Endothelial cell of umbilical vein (primary cell): Measurements from ENCODE around the gene PHACTR1. TPM values are rescaled to one million over a fixed set of nuclear protein-coding genes. Genes with fewer than 3 reads are reported as not detected.

Experiments used
- BruUV-seq: library from RNA; stranded (reverse); fragments of 400-500 nt; replicated peaks from 2 replicates; lab custom pipeline; 2021; lab: Mats Ljungman, UMichigan
- CTCF ChIA-PET: fragments of 300-600, 350-600 bp; sonication (Branson Sonifier 250); formaldehyde crosslinking; loops from one replicate; lab custom pipeline; 2021; ENCODE audit warnings: antibody characterized with exemption, inconsistent platforms; lab: Charles Lee
- POLR2A ChIA-PET: fragments of 300-600, 350-600 bp; sonication (Branson Sonifier 250); formaldehyde crosslinking; loops from one replicate; lab custom pipeline; 2021; ENCODE audit warnings: antibody characterized with exemption, inconsistent platforms; lab: Charles Lee
- DNase-seq: peaks from one replicate; pipeline ENCODE4 v3.0.0-alpha.2; 2011; ENCODE audit warnings: low read depth, low spot score
- FAIRE-seq: peaks from 2 replicates; lab custom pipeline; 2011; peaks lifted over from hg19 to GRCh38; lab: Jason Lieb, UNC
- H2AFZ ChIP-seq: 2 replicates; pipeline ENCODE4 v1.6.0; 2012; ENCODE audit warnings: low read depth, low read length, control low read depth, inconsistent platforms
- H3K27ac ChIP-seq: 2 replicates; pipeline ENCODE4 v1.5.1; 2011; ENCODE audit warnings: low read depth, mild to moderate bottlenecking, control low read depth, low read length, moderate library complexity; ENCODE audit not compliant: insufficient read depth
- H3K27me3 ChIP-seq, 2 experiments: 2 replicates each; pipeline versions ENCODE4 v1.6.0 to v1.6.1; 2011; ENCODE audit warnings: low read length in 2 of 2, mixed read lengths in 1 of 2; ENCODE audit not compliant: control insufficient read depth in 2 of 2, insufficient read depth in 2 of 2
- H3K36me3 ChIP-seq, 2 experiments: 2 replicates in 1 of 2; 3 replicates in 1 of 2; pipeline ENCODE4 v1.5.1; 2011; ENCODE audit warnings: low read length in 2 of 2, mild to moderate bottlenecking in 1 of 2, moderate library complexity in 1 of 2; ENCODE audit not compliant: control insufficient read depth in 2 of 2, insufficient read depth in 2 of 2; ENCODE audit errors: extremely low read depth in 1 of 2
- H3K4me1 ChIP-seq: 3 replicates; pipeline ENCODE4 v1.5.1; 2011; ENCODE audit warnings: mild to moderate bottlenecking, low read length; ENCODE audit not compliant: control insufficient read depth, insufficient read depth; ENCODE audit errors: extremely low read depth
- H3K4me2 ChIP-seq: 2 replicates; pipeline ENCODE4 v1.6.1; 2011; ENCODE audit warnings: low read length, control low read depth, mixed read lengths; ENCODE audit not compliant: insufficient read depth
- H3K4me3 ChIP-seq, 3 experiments: fragments of 200-600 bp in 1 of 3; sonication (generic), shearing (Covaris generic) in 1 of 3; replicated peaks in 1 of 3; 2 replicates each; pipeline ENCODE4 v1.5.1; 2011 to 2016; ENCODE audit warnings: control low read depth in 3 of 3, low read length in 3 of 3, mild to moderate bottlenecking in 2 of 3, inconsistent platforms in 1 of 3, low read depth in 1 of 3, moderate library complexity in 1 of 3; ENCODE audit not compliant: insufficient read depth in 1 of 3
- H3K79me2 ChIP-seq: 2 replicates; pipeline ENCODE4 v1.6.0; 2012; ENCODE audit warnings: low read length, inconsistent platforms; ENCODE audit not compliant: control insufficient read depth, insufficient read depth
- H3K9ac ChIP-seq: replicated peaks from 2 replicates; pipeline ENCODE3; 2011; ENCODE audit warnings: low read length, control low read depth; ENCODE audit not compliant: insufficient read depth; ENCODE audit errors: extremely low read depth
- H3K9me1 ChIP-seq: replicated peaks from 3 replicates; pipeline ENCODE4 v1.6.0; 2011; ENCODE audit warnings: mild to moderate bottlenecking, low read length; ENCODE audit not compliant: control insufficient read depth, insufficient read depth; ENCODE audit errors: extremely low read depth
- H3K9me3 ChIP-seq: replicated peaks from 2 replicates; pipeline ENCODE4 v1.5.1; 2012; ENCODE audit warnings: low read length, inconsistent platforms; ENCODE audit not compliant: control insufficient read depth, insufficient read depth
- H4K20me1 ChIP-seq: replicated peaks from 2 replicates; pipeline ENCODE3; 2011; ENCODE audit warnings: mild to moderate bottlenecking, low read length; ENCODE audit not compliant: control insufficient read depth, insufficient read depth; ENCODE audit errors: extremely low read depth
- EZH2 ChIP-seq: IDR thresholded peaks from 2 replicates; pipeline ENCODE4 v1.6.1; 2012; ENCODE audit warnings: borderline replicate concordance, low read depth, mild to moderate bottlenecking, moderate library complexity, low read length, inconsistent platforms; ENCODE audit not compliant: severe bottlenecking
- FOS ChIP-seq: IDR thresholded peaks from 2 replicates; pipeline ENCODE4 v1.6.1; 2011; ENCODE audit warnings: mild to moderate bottlenecking, low read length, moderate library complexity, borderline replicate concordance; ENCODE audit not compliant: insufficient read depth
- GATA2 ChIP-seq: IDR thresholded peaks from 2 replicates; pipeline ENCODE4 v1.7.0; 2011; ENCODE audit warnings: low read depth, mild to moderate bottlenecking, moderate library complexity, mixed read lengths, low read length; ENCODE audit not compliant: insufficient read length, insufficient read depth
- JUN ChIP-seq: IDR thresholded peaks from 2 replicates; pipeline ENCODE4 v1.6.1; 2011; ENCODE audit warnings: borderline replicate concordance, low read depth; ENCODE audit not compliant: insufficient read length, insufficient read depth
- MYC ChIP-seq: IDR thresholded peaks from one replicate; pipeline ENCODE4 v1.6.1; 2011; ENCODE audit warnings: mild to moderate bottlenecking, low read depth, low read length
- POLR2A ChIP-seq: IDR thresholded peaks from 2 replicates; pipeline ENCODE4 v1.6.1; 2012; ENCODE audit warnings: low read depth, mild to moderate bottlenecking, control low read depth, low read length
- POLR2AphosphoS5 ChIP-seq: IDR thresholded peaks from 2 replicates; pipeline ENCODE4 v1.6.1; 2012; ENCODE audit warnings: low read depth, mild to moderate bottlenecking, control low read depth, low read length, moderate library complexity; ENCODE audit not compliant: insufficient read depth
- dilution Hi-C: fragments of 300-500 bp; cut with MboI; formaldehyde crosslinking; loops from one replicate; pipeline ENCODE4 v1.15.0; 2019; ENCODE audit warnings: low sequenced_read_pairs; ENCODE audit not compliant: extremely low pct_ligation_motif_present
- intact Hi-C: fragments of 100-400 bp; cut with micrococcal nuclease; formaldehyde crosslinking; loops from one replicate; pipeline ENCODE4 v1.10.0; 2022
- polyA plus RNA-seq, 4 experiments: library from polyadenylated mRNA; depleted of rRNA in 3 of 4; stranded (reverse) in 3 of 4; unstranded in 1 of 4; fragments of >200 nt; gene quantifications; 2 replicates each; pipeline versions ENCODE4 v1.2.1 to v1.2.3, GENCODE V29; 2011 to 2012; ENCODE audit warnings: missing spikeins in 1 of 4
- total RNA-seq: library from RNA; stranded (reverse); gene quantifications from 2 replicates; pipeline ENCODE4 v1.2.3, GENCODE V29; 2021
- TF ChIP-seq, protein P1 (sequence below), 2 donors: IDR thresholded peaks; 1 replicate in 1 of 2; 2 replicates in 1 of 2; pipeline ENCODE4 v1.5.1; 2011; ENCODE audit warnings: low read length in 2 of 2, mild to moderate bottlenecking in 2 of 2, moderate library complexity in 2 of 2, control low read depth in 1 of 2, inconsistent platforms in 1 of 2, low read depth in 1 of 2; ENCODE audit not compliant: insufficient read depth in 1 of 2; ENCODE audit errors: extremely low read depth in 1 of 2
- TF ChIP-seq, protein P2 (sequence below): IDR thresholded peaks from 2 replicates; pipeline ENCODE4 v1.6.1; 2011; ENCODE audit not compliant: insufficient read depth, insufficient read length

The PHACTR1 gene
- total and polyA plus RNA-seq, 2 donors (not counting 3 experiments of a cell fraction or from before 2014, with no cell fraction given) = 2.4 to 23.2 TPM

DNA sequence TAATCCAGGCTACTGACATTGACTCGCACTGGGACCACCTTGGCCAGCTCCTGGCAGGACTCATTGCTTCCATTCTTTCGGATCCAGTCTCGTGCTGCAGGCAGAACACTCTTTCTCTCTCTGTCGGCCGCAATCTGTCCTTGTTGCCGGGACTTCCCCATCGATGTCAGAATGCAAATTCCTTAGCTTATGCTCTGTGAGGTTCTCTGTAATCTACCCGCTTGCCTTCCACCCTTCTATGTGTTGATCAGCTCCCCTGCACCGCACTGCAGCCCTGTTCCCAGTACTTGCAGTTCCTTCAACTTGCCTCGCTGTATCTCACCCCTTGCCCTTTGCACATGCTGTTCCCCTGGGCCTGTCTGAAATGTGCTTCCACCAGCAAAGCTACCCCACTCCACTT is 182.0 kb downstream of the PHACTR1 start:
- no peaks in the 10 kb centered on the region for H3K9me3 ChIP-seq
- FAIRE-seq = no peak
- no TSS peak for BruUV-seq
- ChIA-PET POLR2A (no interaction called here), CTCF (no interaction called here)
- no peaks in the 10 kb centered on the region for H3K79me2 ChIP-seq
- dilution Hi-C loops (no loop called here), intact Hi-C loops (loop anchor here (10.0 kb wide), 1 partner anchor 364 kb away; no protein-coding TSS in a partner anchor)
- no peak overlapping the region for H3K4me3 ChIP-seq
- H3K27ac ChIP-seq = no peak overlapping the region
- TF ChIP-seq POLR2AphosphoS5 = no peak
- TF ChIP-seq GATA2 = no peak
- TF ChIP-seq EZH2 = no peak
- no peak for TF ChIP-seq JUN
- no peak for TF ChIP-seq MYC
- TF ChIP-seq, protein P1, sequence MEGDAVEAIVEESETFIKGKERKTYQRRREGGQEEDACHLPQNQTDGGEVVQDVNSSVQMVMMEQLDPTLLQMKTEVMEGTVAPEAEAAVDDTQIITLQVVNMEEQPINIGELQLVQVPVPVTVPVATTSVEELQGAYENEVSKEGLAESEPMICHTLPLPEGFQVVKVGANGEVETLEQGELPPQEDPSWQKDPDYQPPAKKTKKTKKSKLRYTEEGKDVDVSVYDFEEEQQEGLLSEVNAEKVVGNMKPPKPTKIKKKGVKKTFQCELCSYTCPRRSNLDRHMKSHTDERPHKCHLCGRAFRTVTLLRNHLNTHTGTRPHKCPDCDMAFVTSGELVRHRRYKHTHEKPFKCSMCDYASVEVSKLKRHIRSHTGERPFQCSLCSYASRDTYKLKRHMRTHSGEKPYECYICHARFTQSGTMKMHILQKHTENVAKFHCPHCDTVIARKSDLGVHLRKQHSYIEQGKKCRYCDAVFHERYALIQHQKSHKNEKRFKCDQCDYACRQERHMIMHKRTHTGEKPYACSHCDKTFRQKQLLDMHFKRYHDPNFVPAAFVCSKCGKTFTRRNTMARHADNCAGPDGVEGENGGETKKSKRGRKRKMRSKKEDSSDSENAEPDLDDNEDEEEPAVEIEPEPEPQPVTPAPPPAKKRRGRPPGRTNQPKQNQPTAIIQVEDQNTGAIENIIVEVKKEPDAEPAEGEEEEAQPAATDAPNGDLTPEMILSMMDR (IDR thresholded peaks at IDR 0.05; ENCODE audit: extremely low read depth in 1 of 2, insufficient read depth in 1 of 2, low read depth in 1 of 2, low read length in 2 of 2) = no peak
- TF ChIP-seq FOS = no peak
- TF ChIP-seq, protein P2, sequence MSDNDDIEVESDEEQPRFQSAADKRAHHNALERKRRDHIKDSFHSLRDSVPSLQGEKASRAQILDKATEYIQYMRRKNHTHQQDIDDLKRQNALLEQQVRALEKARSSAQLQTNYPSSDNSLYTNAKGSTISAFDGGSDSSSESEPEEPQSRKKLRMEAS = no peak
- TF ChIP-seq POLR2A = no peak
- no peaks in the 10 kb centered on the region for H3K9me1 ChIP-seq
- no peaks in the 10 kb centered on the region for H3K4me1 ChIP-seq
- H4K20me1 ChIP-seq = no peaks in the 10 kb centered on the region
- H3K36me3 ChIP-seq = no peaks in the 10 kb centered on the region
- no peak overlapping the region for H3K4me2 ChIP-seq
- no peak overlapping the region for H3K9ac ChIP-seq
- no peak overlapping the region for H2AFZ ChIP-seq
- H3K27me3 ChIP-seq = peaks cover 12 to 23% of the 10 kb centered on the region in 2 experiments
- no peak for DNase-seq
